Esophagus (tissue), 2 donors: ENCODE results near the gene ORM1. TPM values are rescaled to one million over a fixed set of nuclear protein-coding genes. Genes with fewer than 3 reads are reported as not detected.
"Not testable (repeated sequence)": the region's sequence is repeated elsewhere in the genome, so short reads cannot be mapped to it uniquely, and the experiment has no call there.

Source experiments
- H3K27ac ChIP-seq, 2 donors: one replicate each; pipeline ENCODE4 v1.5.1; 2013; ENCODE audit warnings: low read depth in 2 of 2, mild to moderate bottlenecking in 2 of 2, inconsistent platforms in 1 of 2, low read length in 1 of 2, moderate library complexity in 1 of 2
- H3K27me3 ChIP-seq, 2 donors: one replicate each; pipeline ENCODE4 v1.6.1; 2013; ENCODE audit warnings: low read length in 2 of 2, control low read depth in 1 of 2, mild to moderate bottlenecking in 1 of 2; ENCODE audit not compliant: insufficient read depth in 2 of 2, control insufficient read depth in 1 of 2
- H3K36me3 ChIP-seq, 2 donors: one replicate each; pipeline ENCODE4 v1.6.1; 2013; ENCODE audit warnings: low read length in 1 of 2; ENCODE audit not compliant: control insufficient read depth in 2 of 2, insufficient read depth in 2 of 2
- H3K4me1 ChIP-seq, 2 donors: one replicate each; pipeline ENCODE4 v1.6.1; 2013; ENCODE audit warnings: low read length in 1 of 2; ENCODE audit not compliant: control insufficient read depth in 2 of 2, insufficient read depth in 2 of 2
- H3K4me3 ChIP-seq, 2 donors: one replicate each; pipeline ENCODE4 v1.5.1; 2013; ENCODE audit warnings: low read length in 2 of 2, mild to moderate bottlenecking in 2 of 2, low read depth in 1 of 2, moderate library complexity in 1 of 2
- H3K9me3 ChIP-seq, 2 donors: one replicate each; pipeline ENCODE4 v1.6.1; 2013; ENCODE audit warnings: mild to moderate bottlenecking in 2 of 2, low read depth in 1 of 2, low read length in 1 of 2, moderate library complexity in 1 of 2; ENCODE audit not compliant: control insufficient read depth in 2 of 2, insufficient read depth in 1 of 2
- WGBS, 2 donors: extraction: QIAGEN DNeasy Blood & Tissue Kit; methylation state at CpG; one replicate each; pipeline ENCODE4 v1.1.7; 2013; 5-methylcytosine and 5-hydroxymethylcytosine counted together
- polyA plus RNA-seq, 2 donors: library from polyadenylated mRNA; stranded (reverse); fragments of 200-250 nt; gene quantifications; one replicate each; pipeline ENCODE4 v1.2.3, GENCODE V29; 2013
- donor health status: healthy with polysubstance abuse.
- donor health status: Bipolar disorder and iron deficiency.

Gene ORM1
- polyA plus RNA-seq, 2 donors, result 0.11 TPM; not detected in 1

GRCh38 chr9:114322160-114322818 lies 609 bp upstream of the ORM1 start:
- H3K4me3 ChIP-seq, H3K27me3 ChIP-seq, H3K27ac ChIP-seq, H3K36me3 ChIP-seq, H3K4me1 ChIP-seq, H3K9me3 ChIP-seq: not testable (repeated sequence)
- WGBS, 2 donors, result 67 to 74% methylated on average over 11 to 12 of the region's 12 CpGs

- not testable (repeated sequence) for H3K4me1 ChIP-seq, H3K36me3 ChIP-seq, H3K9me3 ChIP-seq, H3K4me3 ChIP-seq, H3K27ac ChIP-seq, H3K27me3 ChIP-seq
- WGBS, 2 donors, result 74 to 78% methylated on average over 6 of the region's 6 CpGs
Observed at GRCh38 chr9:114323849-114324248, 951 bp downstream of the ORM1 start.

GRCh38 chr9:114324492-114324891 lies 1.6 kb downstream of the ORM1 start:
- H3K4me3 ChIP-seq, result no peak overlapping the region
- H3K27me3 ChIP-seq, result no peaks in the 10 kb centered on the region
- WGBS, 2 donors, result 90 to 92% methylated on average over 8 of the region's 8 CpGs
- H3K27ac ChIP-seq, result no peak overlapping the region
- H3K4me1 ChIP-seq, result no peaks in the 10 kb centered on the region
- H3K36me3 ChIP-seq, result no peaks in the 10 kb centered on the region
- no peaks in the 10 kb centered on the region for H3K9me3 ChIP-seq

- not testable (repeated sequence) for H3K4me3 ChIP-seq, H3K27me3 ChIP-seq, H3K9me3 ChIP-seq, H3K27ac ChIP-seq, H3K36me3 ChIP-seq, H3K4me1 ChIP-seq
- WGBS, 2 donors, result 84 to 92% methylated on average over 7 of the region's 9 CpGs
Observed at GRCh38 chr9:114324965-114325364, 2.1 kb downstream of the ORM1 start.

- H3K9me3 ChIP-seq, H3K4me3 ChIP-seq, H3K27ac ChIP-seq, H3K36me3 ChIP-seq, H3K27me3 ChIP-seq, H3K4me1 ChIP-seq: not testable (repeated sequence)
- 77 to 78% methylated on average over 3 of the region's 3 CpGs for WGBS, 2 donors
Observed at GRCh38 chr9:114325684-114326254, 2.9 kb downstream of the ORM1 start.

- H3K9me3 ChIP-seq, result no peaks in the 10 kb centered on the region
- no peaks in the 10 kb centered on the region for H3K27me3 ChIP-seq
- no peaks in the 10 kb centered on the region for H3K4me1 ChIP-seq
- WGBS, 2 donors, result 92 to 93% methylated on average over 8 of the region's 8 CpGs
- no peak overlapping the region for H3K4me3 ChIP-seq
- no peak overlapping the region for H3K27ac ChIP-seq
- no peaks in the 10 kb centered on the region for H3K36me3 ChIP-seq
Observed at GRCh38 chr9:114327749-114328148, 4.9 kb downstream of the ORM1 start.

- H3K4me3 ChIP-seq, result not testable (repeated sequence)
Observed at GRCh38 chr9:114328357-114328820, 5.5 kb downstream of the ORM1 start.

GRCh38 chr9:114328937-114329624 lies 6.2 kb downstream of the ORM1 start:
- H3K4me3 ChIP-seq, H3K36me3 ChIP-seq, H3K4me1 ChIP-seq, H3K9me3 ChIP-seq, H3K27me3 ChIP-seq, H3K27ac ChIP-seq: not testable (repeated sequence)
- 77 to 81% methylated on average over 9 to 11 of the region's 12 CpGs for WGBS, 2 donors

More at GRCh38 chr9:114328357-114328820, 5.5 kb downstream of the ORM1 start:
- not testable (repeated sequence) for H3K36me3 ChIP-seq, H3K9me3 ChIP-seq, H3K27me3 ChIP-seq, H3K4me1 ChIP-seq, H3K27ac ChIP-seq
- WGBS, 2 donors, result 81 to 83% methylated on average over 10 of the region's 10 CpGs

GRCh38 chr9:114329625-114330022 lies 6.7 kb downstream of the ORM1 start, which contains the start of gene ORM2:
TSS of gene ORM2 (plus strand) at chr9:114329869. CDS start at chr9:114329905, 36 bp downstream.
- WGBS, 2 donors, result 74% methylated on average over 2 of the region's 10 CpGs; no CpG with 5 or more reads in 1 of the 2 donors
- not testable (repeated sequence) for H3K27ac ChIP-seq, H3K4me3 ChIP-seq, H3K4me1 ChIP-seq, H3K27me3 ChIP-seq, H3K9me3 ChIP-seq, H3K36me3 ChIP-seq
